HPDE6-E6E7 (cell line): ENCODE results near the gene GJB6.

ENCODE experiments used
- DNase-seq: peaks from one replicate; pipeline ENCODE4 v3.0.0; 2011; ENCODE audit warnings: missing footprints; ENCODE audit errors: extremely low spot score

Gene GJB6

GRCh38 chr13:20227288-20227687 is 4.8 kb downstream of the GJB6 start:
- DNase-seq, result no peak

GRCh38 chr13:20222553-20222952 is 9.6 kb downstream of the GJB6 start:
- DNase-seq, result no peak

- no peak for DNase-seq
Observed at GRCh38 chr13:20221772-20222171, 10.3 kb downstream of the GJB6 start.

- DNase-seq, result no peak
Observed at GRCh38 chr13:20219577-20219976, 12.5 kb downstream of the GJB6 start.

- no peak for DNase-seq
Observed at GRCh38 chr13:20217168-20217567, 15.0 kb downstream of the GJB6 start.

- no peak for DNase-seq
Observed at GRCh38 chr13:20209948-20210347, 22.2 kb downstream of the GJB6 start.

- no peak for DNase-seq
Observed at GRCh38 chr13:20206698-20207235, 25.4 kb downstream of the GJB6 start.

- no peak for DNase-seq
Observed at GRCh38 chr13:20206065-20206697, 25.9 kb downstream of the GJB6 start.

GRCh38 chr13:20198781-20199180 is 33.3 kb downstream of the GJB6 start:
- DNase-seq, result no peak

GRCh38 chr13:20197361-20197834 is 34.7 kb downstream of the GJB6 start:
- DNase-seq, result no peak

- no peak for DNase-seq
Observed at GRCh38 chr13:20195801-20196200, 36.3 kb downstream of the GJB6 start.

- no peak for DNase-seq
Observed at GRCh38 chr13:20193907-20194631, 38.0 kb downstream of the GJB6 start.

GRCh38 chr13:20193162-20193906 is 38.8 kb downstream of the GJB6 start:
- no peak for DNase-seq

- no peak for DNase-seq
Observed at GRCh38 chr13:20192836-20193161, 39.3 kb downstream of the GJB6 start, which contains the start of gene GJB2. Gene GJB2, minus strand, starts transcription at chr13:20192938. Its CDS starts 3,357 bp downstream, at chr13:20189581.

GRCh38 chr13:20192158-20192835 is 39.8 kb downstream of the GJB6 start:
- no peak for DNase-seq

- no peak for DNase-seq
Observed at GRCh38 chr13:20191311-20192157, 40.6 kb downstream of the GJB6 start.

- no peak for DNase-seq
Observed at GRCh38 chr13:20190481-20191310, 41.4 kb downstream of the GJB6 start.

GRCh38 chr13:20190076-20190475 is 42.0 kb downstream of the GJB6 start:
- DNase-seq, result no peak

- no peak for DNase-seq
Observed at GRCh38 chr13:20188667-20189553, 43.2 kb downstream of the GJB6 start.
